DLD1 (cell line): ENCODE measurements around the gene IFITM2.
"Not testable (repeated sequence)": the region's sequence is repeated elsewhere in the genome, so short reads cannot be mapped to it uniquely, and the experiment has no call there.

Experiments used
- in situ Hi-C: cut with HindIII; loops from 2 replicates; pipeline ENCODE4 v1.10.0; 2017; ENCODE audit warnings: low sequenced_read_pairs

Gene IFITM2

GRCh38 chr11:307766-308708, at the start of gene IFITM2:
IFITM2 (plus strand) TSS chr11:307816; CDS start chr11:308193, 377 bp downstream.
- in situ Hi-C loops, result not testable (repeated sequence)

GRCh38 chr11:259413-259812, 48.2 kb upstream of the IFITM2 start:
- in situ Hi-C loops, result loop anchor here (10.0 kb wide), 2 partner anchors 75 to 195 kb away; partner anchors contain the start of gene PTDSS2

GRCh38 chr11:261624-262023, 46.0 kb upstream of the IFITM2 start:
- in situ Hi-C loops, result no loop called here

GRCh38 chr11:266676-267439, 40.8 kb upstream of the IFITM2 start:
- in situ Hi-C loops, result no loop called here

- in situ Hi-C loops, result no loop called here
Measured at GRCh38 chr11:267491-267994, 40.1 kb upstream of the IFITM2 start.

- in situ Hi-C loops, result not testable (repeated sequence)
Measured at GRCh38 chr11:268716-269145, 38.9 kb upstream of the IFITM2 start.

GRCh38 chr11:269146-269890, 38.3 kb upstream of the IFITM2 start:
- in situ Hi-C loops, result no loop called here

- in situ Hi-C loops, result no loop called here
Measured at GRCh38 chr11:270451-271318, 36.9 kb upstream of the IFITM2 start.

GRCh38 chr11:271319-271715, 36.3 kb upstream of the IFITM2 start:
- in situ Hi-C loops, result no loop called here

GRCh38 chr11:272195-272930, 35.3 kb upstream of the IFITM2 start:
- in situ Hi-C loops, result no loop called here

- in situ Hi-C loops, result no loop called here
Measured at GRCh38 chr11:272931-273198, 34.8 kb upstream of the IFITM2 start.

- in situ Hi-C loops, result no loop called here
Measured at GRCh38 chr11:276219-276618, 31.4 kb upstream of the IFITM2 start.

GRCh38 chr11:278001-278951, 29.3 kb upstream of the IFITM2 start, which contains the start of gene NLRP6:
NLRP6 (plus strand) TSS chr11:278407; CDS start chr11:278570, 163 bp downstream.
- in situ Hi-C loops, result no loop called here

- in situ Hi-C loops, result no loop called here
Measured at GRCh38 chr11:279040-279965, 28.3 kb upstream of the IFITM2 start.

- in situ Hi-C loops, result no loop called here
Measured at GRCh38 chr11:279966-280705, 27.5 kb upstream of the IFITM2 start.

- in situ Hi-C loops, result no loop called here
Measured at GRCh38 chr11:280706-281485, 26.7 kb upstream of the IFITM2 start.
